A673 (cell line): ENCODE results near the gene RLF.

Experiments
- EZH2 ChIP-seq: fragments of 200-600 bp; sonication (generic); IDR thresholded peaks from 2 replicates; pipeline ENCODE4 v1.6.1; 2017; ENCODE audit warnings: borderline replicate concordance, low read depth, mild to moderate bottlenecking, mixed read lengths, antibody characterized with exemption, low read length; ENCODE audit not compliant: poor library complexity, severe bottlenecking
- TF ChIP-seq, protein P1 (sequence below): fragments of 300-800, 200-600 bp; sonication (generic); conservative IDR thresholded peaks from 2 replicates; pipeline ENCODE4 v1.5.1; 2017; ENCODE audit warnings: low read depth, mild to moderate bottlenecking, antibody characterized with exemption, low read length, moderate library complexity, mixed read lengths

DNA sequence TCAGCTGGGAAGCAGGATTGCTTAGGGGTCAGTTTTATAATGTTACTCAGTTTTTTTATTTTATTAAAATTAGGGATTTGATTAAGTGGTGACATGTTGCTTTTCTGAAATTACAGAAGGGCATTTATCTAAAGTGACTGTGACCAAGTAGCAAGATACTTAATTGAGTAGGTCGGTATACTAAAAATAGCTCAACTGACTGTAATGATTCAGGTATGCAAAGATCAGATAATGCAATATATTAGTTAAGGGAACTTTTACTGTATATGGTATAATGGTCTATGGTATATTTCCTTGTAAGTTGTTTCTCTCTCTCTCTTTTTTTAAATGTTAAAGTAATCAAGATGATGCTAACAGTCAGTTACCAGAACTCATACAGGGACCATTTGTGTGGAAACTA is 26.2 kb downstream of the RLF start:
- TF ChIP-seq, protein P1, sequence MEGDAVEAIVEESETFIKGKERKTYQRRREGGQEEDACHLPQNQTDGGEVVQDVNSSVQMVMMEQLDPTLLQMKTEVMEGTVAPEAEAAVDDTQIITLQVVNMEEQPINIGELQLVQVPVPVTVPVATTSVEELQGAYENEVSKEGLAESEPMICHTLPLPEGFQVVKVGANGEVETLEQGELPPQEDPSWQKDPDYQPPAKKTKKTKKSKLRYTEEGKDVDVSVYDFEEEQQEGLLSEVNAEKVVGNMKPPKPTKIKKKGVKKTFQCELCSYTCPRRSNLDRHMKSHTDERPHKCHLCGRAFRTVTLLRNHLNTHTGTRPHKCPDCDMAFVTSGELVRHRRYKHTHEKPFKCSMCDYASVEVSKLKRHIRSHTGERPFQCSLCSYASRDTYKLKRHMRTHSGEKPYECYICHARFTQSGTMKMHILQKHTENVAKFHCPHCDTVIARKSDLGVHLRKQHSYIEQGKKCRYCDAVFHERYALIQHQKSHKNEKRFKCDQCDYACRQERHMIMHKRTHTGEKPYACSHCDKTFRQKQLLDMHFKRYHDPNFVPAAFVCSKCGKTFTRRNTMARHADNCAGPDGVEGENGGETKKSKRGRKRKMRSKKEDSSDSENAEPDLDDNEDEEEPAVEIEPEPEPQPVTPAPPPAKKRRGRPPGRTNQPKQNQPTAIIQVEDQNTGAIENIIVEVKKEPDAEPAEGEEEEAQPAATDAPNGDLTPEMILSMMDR, result no peak
- TF ChIP-seq EZH2, result no peak
